Suprapubic skin (tissue), 4 donors: ENCODE data around the gene DNAJB1. TPM values are rescaled to one million over a fixed set of nuclear protein-coding genes. Genes with fewer than 3 reads are reported as not detected.

Experiments used
- DNase-seq, 2 donors: peaks; one replicate each; pipeline ENCODE4 v3.0.0-alpha.2; 2019; ENCODE audit warnings: low spot score in 2 of 2
- H3K27ac ChIP-seq: fragments of 200-600 bp; sonication (generic); one replicate; pipeline ENCODE4 v1.5.1; 2019
- H3K27me3 ChIP-seq: fragments of 200-600 bp; sonication (generic); one replicate; pipeline ENCODE4 v1.5.1; 2019
- H3K36me3 ChIP-seq: fragments of 200-600 bp; sonication (generic); one replicate; pipeline ENCODE4 v1.5.1; 2019
- H3K4me1 ChIP-seq: fragments of 200-600 bp; sonication (generic); one replicate; pipeline ENCODE4 v1.5.1; 2019
- H3K4me3 ChIP-seq: fragments of 200-600 bp; sonication (generic); one replicate; pipeline ENCODE4 v1.5.1; 2019; ENCODE audit warnings: mild to moderate bottlenecking
- H3K9me3 ChIP-seq: fragments of 200-600 bp; sonication (generic); one replicate; pipeline ENCODE4 v1.5.1; 2019
- EP300 ChIP-seq: sonication (generic); formaldehyde crosslinking; IDR thresholded peaks from one replicate; pipeline ENCODE4 v1.6.1; 2017; ENCODE audit warnings: antibody characterized with exemption
- POLR2A ChIP-seq, 2 donors: fragments of 450-650 bp; IDR thresholded peaks; one replicate each; pipeline ENCODE4 v1.6.1; 2017; ENCODE audit warnings: antibody characterized with exemption in 2 of 2, mild to moderate bottlenecking in 2 of 2, moderate library complexity in 2 of 2
- POLR2AphosphoS5 ChIP-seq, 3 donors: sonication (generic); formaldehyde crosslinking; IDR thresholded peaks; one replicate each; pipeline ENCODE4 v1.6.1; 2017; ENCODE audit warnings: antibody characterized with exemption in 3 of 3
- WGBS: methylation state at CpG from one replicate; pipeline ENCODE4 v1.1.5; 2018; 5-methylcytosine and 5-hydroxymethylcytosine counted together
- total RNA-seq, 4 donors: library from RNA; depleted of rRNA; stranded (reverse); fragments of >200 nt; gene quantifications; one replicate each; pipeline ENCODE4 v1.1.0, GENCODE V29; 2016
- TF ChIP-seq, protein P1 (sequence below), 2 donors: fragments of 200-600 bp in 1 of 2; fragments of 450-650 bp in 1 of 2; sonication (generic) in 1 of 2; IDR thresholded peaks; one replicate each; pipeline ENCODE4 v1.5.1; 2016 to 2019; ENCODE audit warnings: antibody characterized with exemption in 2 of 2, mild to moderate bottlenecking in 1 of 2, moderate library complexity in 1 of 2

DNAJB1 gene
- total RNA-seq, 4 donors from 2014 or later = 54.5 to 197 (median 145) TPM

DNA sequence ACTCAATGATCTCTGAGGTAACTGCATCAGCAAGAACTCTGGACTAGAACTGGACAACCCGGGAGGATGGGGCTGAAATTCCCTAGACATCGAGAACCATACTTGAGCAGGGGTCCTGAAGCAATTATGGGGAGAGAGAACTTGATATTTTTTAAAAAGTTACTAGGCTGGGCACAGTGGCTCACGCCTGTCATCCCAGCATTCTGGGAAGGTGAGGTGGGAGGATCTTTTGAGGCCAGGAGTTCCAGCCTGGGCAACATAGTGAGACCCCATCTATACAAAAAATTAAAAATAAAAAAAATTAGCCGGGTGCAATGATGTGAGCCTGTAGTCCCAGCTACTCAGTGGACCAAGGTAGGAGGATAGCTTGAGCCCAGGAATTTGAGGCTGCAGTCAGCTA is 2.3 kb upstream of the DNAJB1 start:
- H3K27ac ChIP-seq = peak overlapping the region; percentile 83
- peaks cover 47% of the 10 kb centered on the region for H3K4me1 ChIP-seq
- no peak overlapping the region for H3K4me3 ChIP-seq
- H3K36me3 ChIP-seq = peaks cover 9% of the 10 kb centered on the region
- TF ChIP-seq POLR2AphosphoS5 (IDR thresholded peaks at IDR 0.05) (no peak), POLR2A (IDR thresholded peaks at IDR 0.05) (no peak), EP300 (no peak)
- TF ChIP-seq, protein P1, sequence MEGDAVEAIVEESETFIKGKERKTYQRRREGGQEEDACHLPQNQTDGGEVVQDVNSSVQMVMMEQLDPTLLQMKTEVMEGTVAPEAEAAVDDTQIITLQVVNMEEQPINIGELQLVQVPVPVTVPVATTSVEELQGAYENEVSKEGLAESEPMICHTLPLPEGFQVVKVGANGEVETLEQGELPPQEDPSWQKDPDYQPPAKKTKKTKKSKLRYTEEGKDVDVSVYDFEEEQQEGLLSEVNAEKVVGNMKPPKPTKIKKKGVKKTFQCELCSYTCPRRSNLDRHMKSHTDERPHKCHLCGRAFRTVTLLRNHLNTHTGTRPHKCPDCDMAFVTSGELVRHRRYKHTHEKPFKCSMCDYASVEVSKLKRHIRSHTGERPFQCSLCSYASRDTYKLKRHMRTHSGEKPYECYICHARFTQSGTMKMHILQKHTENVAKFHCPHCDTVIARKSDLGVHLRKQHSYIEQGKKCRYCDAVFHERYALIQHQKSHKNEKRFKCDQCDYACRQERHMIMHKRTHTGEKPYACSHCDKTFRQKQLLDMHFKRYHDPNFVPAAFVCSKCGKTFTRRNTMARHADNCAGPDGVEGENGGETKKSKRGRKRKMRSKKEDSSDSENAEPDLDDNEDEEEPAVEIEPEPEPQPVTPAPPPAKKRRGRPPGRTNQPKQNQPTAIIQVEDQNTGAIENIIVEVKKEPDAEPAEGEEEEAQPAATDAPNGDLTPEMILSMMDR (IDR thresholded peaks at IDR 0.05) = no peak
- H3K9me3 ChIP-seq = no peaks in the 10 kb centered on the region
- no peak for DNase-seq
- 95% methylated on average over 4 of the region's 4 CpGs for WGBS
- no peaks in the 10 kb centered on the region for H3K27me3 ChIP-seq

GRCh38 chr19:14519860-14520407 is 1.7 kb upstream of the DNAJB1 start:
- H3K4me3 ChIP-seq = no peak overlapping the region
- peak overlapping the region; percentile 83 for H3K27ac ChIP-seq
- 60% methylated on average over 2 of the region's 2 CpGs for WGBS
- H3K27me3 ChIP-seq = no peaks in the 10 kb centered on the region
- H3K9me3 ChIP-seq = no peaks in the 10 kb centered on the region
- TF ChIP-seq EP300 (no peak), POLR2AphosphoS5 (IDR thresholded peaks at IDR 0.05) (no peak), POLR2A (IDR thresholded peaks at IDR 0.05) (no peak)
- TF ChIP-seq, protein P1 (IDR thresholded peaks at IDR 0.05) = no peak
- H3K36me3 ChIP-seq = peaks cover 15% of the 10 kb centered on the region
- DNase-seq = no peak
- H3K4me1 ChIP-seq = peaks cover 47% of the 10 kb centered on the region

- TF ChIP-seq, protein P1 (IDR thresholded peaks at IDR 0.05) = no peak
- TF ChIP-seq EP300 (no peak), POLR2AphosphoS5 (IDR thresholded peaks at IDR 0.05) (no peak), POLR2A (IDR thresholded peaks at IDR 0.05) (no peak)
- 83% methylated on average over 22 of the region's 22 CpGs for WGBS
These were observed 1.2 kb upstream of the DNAJB1 start for GRCh38 chr19:14519245-14519859.

GRCh38 chr19:14517446-14517839 is 754 bp downstream of the DNAJB1 start:
- H3K27ac ChIP-seq = peak overlapping the region; percentile 95
- peak overlapping the region; percentile 68 for H3K4me3 ChIP-seq
- H3K9me3 ChIP-seq = no peaks in the 10 kb centered on the region
- peak in 1 of 2 donors; percentile 76 for DNase-seq
- no peaks in the 10 kb centered on the region for H3K27me3 ChIP-seq
- WGBS = 0% methylated on average over 5 of the region's 32 CpGs
- peaks cover 53% of the 10 kb centered on the region for H3K4me1 ChIP-seq
- TF ChIP-seq EP300 = no peak
- no peak for TF ChIP-seq POLR2A (IDR thresholded peaks at IDR 0.05)
- TF ChIP-seq, protein P1 (IDR thresholded peaks at IDR 0.05) = no peak
- no peak for TF ChIP-seq POLR2AphosphoS5 (IDR thresholded peaks at IDR 0.05)
- H3K36me3 ChIP-seq = peaks cover 26% of the 10 kb centered on the region

More at GRCh38 chr19:14519245-14519859, 1.2 kb upstream of the DNAJB1 start:
- H3K27me3 ChIP-seq = no peaks in the 10 kb centered on the region
- H3K9me3 ChIP-seq = no peaks in the 10 kb centered on the region
- H3K27ac ChIP-seq = peak overlapping the region; percentile 83
- H3K4me1 ChIP-seq = peaks cover 48% of the 10 kb centered on the region
- H3K36me3 ChIP-seq = peaks cover 21% of the 10 kb centered on the region
- H3K4me3 ChIP-seq = peak overlapping the region; percentile 68
- no peak for DNase-seq

- H3K4me1 ChIP-seq = peaks cover 50% of the 10 kb centered on the region
- DNase-seq = no peak
These were observed 1.3 kb downstream of the DNAJB1 start for GRCh38 chr19:14516746-14517438.

More at GRCh38 chr19:14516746-14517438, 1.3 kb downstream of the DNAJB1 start:
- Histone ChIP-seq H3K9me3 (no peaks in the 10 kb centered on the region), H3K27ac (peak overlapping the region; percentile 95), H3K4me3 (peak overlapping the region; percentile 68), H3K27me3 (no peaks in the 10 kb centered on the region), H3K36me3 (peaks cover 26% of the 10 kb centered on the region)
- 13% methylated on average over 22 of the region's 22 CpGs for WGBS
- TF ChIP-seq POLR2A (IDR thresholded peaks at IDR 0.05) (no peak), POLR2AphosphoS5 (IDR thresholded peaks at IDR 0.05) (no peak), EP300 (no peak)
- TF ChIP-seq, protein P1 (IDR thresholded peaks at IDR 0.05) = no peak
